Measurements from ENCODE around the gene ANKRD55. TPM values are rescaled to one million over a fixed set of nuclear protein-coding genes. Genes with fewer than 3 reads are reported as not detected.
A peak's percentile ranks its signal among the peaks of the same experiment; 100 is the strongest.

The ANKRD55 gene
- total and polyA plus RNA-seq, 12 donors, result 0.01 to 0.72 TPM; not detected in 10

DNA sequence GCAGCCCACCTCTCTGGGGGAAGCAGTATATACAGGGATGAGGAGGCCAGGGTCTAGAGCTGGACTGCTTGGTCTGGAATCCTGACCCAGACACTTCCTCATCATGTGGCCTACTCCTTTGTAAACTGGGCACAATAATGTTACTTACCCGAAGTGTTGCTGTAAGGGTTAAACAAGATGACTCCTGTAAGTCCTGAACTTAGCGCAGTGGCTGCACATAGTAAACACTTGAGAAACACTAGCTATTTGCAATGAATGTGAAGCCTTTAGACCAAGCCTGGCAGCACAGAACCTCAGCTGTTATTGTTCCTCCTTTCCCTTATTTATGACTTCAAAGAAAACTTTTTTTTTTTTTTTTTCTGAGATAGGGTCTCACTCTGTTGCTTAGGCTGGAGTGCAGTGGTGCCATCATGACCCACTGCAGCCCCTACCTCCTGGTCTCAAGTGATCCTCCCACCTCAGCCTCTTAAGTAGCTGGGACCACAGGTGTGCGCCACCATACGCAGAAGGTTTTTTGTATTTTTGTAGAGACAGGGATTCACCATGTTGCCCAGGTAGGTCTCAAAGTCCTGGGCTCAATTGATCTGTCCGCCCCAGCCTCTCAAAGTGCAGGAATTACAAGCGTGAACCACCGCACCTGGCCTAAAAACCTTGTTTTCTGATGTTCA is 142.2 kb downstream of the ANKRD55 start:
- intact Hi-C loops (cut with DNase I), result no loop called here

DNA sequence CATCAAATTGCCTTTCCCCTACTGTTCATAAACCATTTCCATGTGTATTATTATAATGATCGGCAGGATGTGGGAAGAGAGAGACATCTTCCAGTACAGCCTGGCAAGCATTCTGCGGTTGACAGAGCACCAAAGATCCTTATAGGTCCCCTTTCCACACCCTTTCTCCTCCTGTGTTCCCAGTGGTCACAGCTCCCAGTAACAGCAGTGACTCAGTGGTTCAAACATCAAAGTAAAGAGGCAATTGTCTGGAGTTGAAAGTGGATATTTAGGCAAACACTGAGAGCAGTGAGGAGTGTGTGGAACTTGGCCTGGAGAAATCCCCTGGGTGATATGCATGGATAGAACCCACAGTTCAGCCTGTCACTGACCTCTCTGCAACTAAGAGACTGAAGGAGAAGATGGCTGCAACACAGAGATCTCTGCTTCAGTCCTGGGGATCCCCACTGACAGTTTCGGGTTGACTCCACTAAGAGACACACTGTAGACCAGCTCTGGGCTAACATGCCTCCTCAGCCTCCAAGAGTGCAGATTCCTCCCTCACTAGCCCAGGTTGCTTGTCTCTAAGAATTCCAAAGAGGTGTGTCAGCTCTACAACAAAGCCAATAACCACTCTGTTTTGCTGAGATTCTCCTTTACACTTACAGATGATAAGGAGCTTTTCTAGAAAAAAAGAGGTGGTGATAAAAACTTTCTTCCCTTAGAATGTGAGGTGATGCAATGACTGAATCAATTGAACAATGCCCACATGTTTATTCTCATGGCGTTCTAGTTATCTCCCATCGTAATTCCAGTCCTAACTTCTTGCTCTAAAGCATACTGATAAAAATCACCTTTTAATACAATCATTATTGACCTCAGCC is 143.9 kb downstream of the ANKRD55 start:
- Histone ChIP-seq H3K27me3 (no peaks in the 10 kb centered on the region), H3K4me1 (peaks cover 0 to 22% (median 6%) of the 10 kb centered on the region in 9 donors), H3K36me3 (no peaks in the 10 kb centered on the region), H3K9me3 (no peaks in the 10 kb centered on the region), H3K4me3 (no peak overlapping the region), H3K27ac (no peak overlapping the region)
- TF ChIP-seq, protein P1, sequence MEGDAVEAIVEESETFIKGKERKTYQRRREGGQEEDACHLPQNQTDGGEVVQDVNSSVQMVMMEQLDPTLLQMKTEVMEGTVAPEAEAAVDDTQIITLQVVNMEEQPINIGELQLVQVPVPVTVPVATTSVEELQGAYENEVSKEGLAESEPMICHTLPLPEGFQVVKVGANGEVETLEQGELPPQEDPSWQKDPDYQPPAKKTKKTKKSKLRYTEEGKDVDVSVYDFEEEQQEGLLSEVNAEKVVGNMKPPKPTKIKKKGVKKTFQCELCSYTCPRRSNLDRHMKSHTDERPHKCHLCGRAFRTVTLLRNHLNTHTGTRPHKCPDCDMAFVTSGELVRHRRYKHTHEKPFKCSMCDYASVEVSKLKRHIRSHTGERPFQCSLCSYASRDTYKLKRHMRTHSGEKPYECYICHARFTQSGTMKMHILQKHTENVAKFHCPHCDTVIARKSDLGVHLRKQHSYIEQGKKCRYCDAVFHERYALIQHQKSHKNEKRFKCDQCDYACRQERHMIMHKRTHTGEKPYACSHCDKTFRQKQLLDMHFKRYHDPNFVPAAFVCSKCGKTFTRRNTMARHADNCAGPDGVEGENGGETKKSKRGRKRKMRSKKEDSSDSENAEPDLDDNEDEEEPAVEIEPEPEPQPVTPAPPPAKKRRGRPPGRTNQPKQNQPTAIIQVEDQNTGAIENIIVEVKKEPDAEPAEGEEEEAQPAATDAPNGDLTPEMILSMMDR (IDR thresholded peaks at IDR 0.05), result no peak
- DNase-seq, result no peak
- intact Hi-C loops (cut with DNase I), result no loop called here
- WGBS, 2 donors, result 72 to 82% methylated on average over 5 of the region's 5 CpGs
- peak in 1 of 8 donors; percentile 31 for ATAC-seq

More for the DNA sequence above, 142.2 kb downstream of the ANKRD55 start:
- Histone ChIP-seq H3K4me3 (no peak overlapping the region), H3K36me3 (no peaks in the 10 kb centered on the region), H3K27me3 (no peaks in the 10 kb centered on the region), H3K27ac (no peak overlapping the region), H3K4me1 (peaks cover 0 to 13% (median 0%) of the 10 kb centered on the region in 9 donors), H3K9me3 (no peaks in the 10 kb centered on the region)
- 95 to 98% methylated on average over 7 of the region's 7 CpGs for WGBS, 2 donors
- DNase-seq (no peak), ATAC-seq (no peak)
- TF ChIP-seq, protein P1 (IDR thresholded peaks at IDR 0.05), result no peak

DNA sequence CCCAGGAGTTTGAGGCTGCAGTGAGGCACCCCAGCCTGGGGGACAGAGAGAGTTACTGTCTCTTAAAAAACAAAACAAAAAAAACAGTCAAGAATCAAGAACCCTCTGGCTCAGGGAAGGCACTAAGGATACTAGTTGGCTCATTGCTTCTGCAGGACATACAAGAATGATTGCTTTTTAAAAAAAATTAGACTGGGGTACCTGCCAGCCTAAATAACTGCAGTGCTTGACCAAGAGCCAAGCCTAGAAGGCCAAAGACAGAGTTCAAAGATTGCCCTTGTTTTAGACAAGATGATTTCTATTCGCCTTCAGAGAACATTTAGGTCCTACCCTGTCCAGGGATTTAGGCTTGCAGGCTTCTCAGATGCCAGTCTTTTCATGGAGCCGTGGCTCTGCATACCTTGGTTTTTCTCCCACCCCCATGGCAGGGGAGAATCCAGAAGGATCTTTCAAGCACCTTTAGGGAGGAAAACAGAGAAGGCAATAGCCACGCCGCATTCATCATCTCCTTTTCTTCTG is 144.6 kb downstream of the ANKRD55 start:
- H3K36me3 ChIP-seq, result no peaks in the 10 kb centered on the region
- ATAC-seq (no peak), DNase-seq (no peak)
- H3K27ac ChIP-seq, result no peak overlapping the region
- 68 to 79% methylated on average over 4 of the region's 4 CpGs for WGBS, 2 donors
- peaks cover 0 to 22% (median 6%) of the 10 kb centered on the region in 9 donors for H3K4me1 ChIP-seq
- H3K9me3 ChIP-seq, result no peaks in the 10 kb centered on the region
- TF ChIP-seq, protein P1 (IDR thresholded peaks at IDR 0.05), result no peak
- H3K4me3 ChIP-seq, result no peak overlapping the region
- intact Hi-C loops (cut with DNase I), result no loop called here
- no peaks in the 10 kb centered on the region for H3K27me3 ChIP-seq

DNA sequence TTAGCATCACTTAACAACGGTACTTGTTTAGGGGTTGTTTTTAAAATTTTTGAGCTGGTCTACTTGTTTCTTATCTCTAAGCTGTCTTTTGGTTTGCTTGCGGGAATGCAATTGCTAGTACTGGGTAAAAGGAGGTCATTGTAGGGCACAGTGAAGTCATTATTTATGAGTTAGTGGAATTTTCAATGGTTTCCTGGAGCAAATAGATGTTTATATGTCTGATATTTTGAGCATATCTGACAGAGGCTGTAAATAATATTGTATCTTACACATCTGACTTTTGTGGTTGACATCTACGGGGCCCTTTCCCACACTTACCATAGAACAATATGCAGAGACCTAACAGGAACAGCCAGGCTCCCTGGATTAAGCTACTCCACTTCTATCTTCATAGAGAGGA is 147.9 kb downstream of the ANKRD55 start:
- Histone ChIP-seq H3K4me1 (peaks cover 0 to 34% (median 6%) of the 10 kb centered on the region in 9 donors), H3K27ac (peak overlapping the region in 3 of 10 donors; percentile 10 to 55 (median 19)), H3K36me3 (no peaks in the 10 kb centered on the region), H3K4me3 (no peak overlapping the region), H3K9me3 (no peaks in the 10 kb centered on the region), H3K27me3 (no peaks in the 10 kb centered on the region)
- ATAC-seq (peak in 2 of 8 donors; percentile 18 to 27), DNase-seq (no peak)
- intact Hi-C loops (cut with DNase I), result no loop called here
- 45 to 49% methylated on average over 3 of the region's 3 CpGs for WGBS, 2 donors
- TF ChIP-seq, protein P1 (IDR thresholded peaks at IDR 0.05), result no peak
